GM18519 (cell line): ENCODE measurements around the gene OLFML1.
A peak's percentile ranks its signal among the peaks of the same experiment; 100 is the strongest.
"Not testable (repeated sequence)": the region's sequence is repeated elsewhere in the genome, so short reads cannot be mapped to it uniquely, and the experiment has no call there.

ENCODE experiments used
- ATAC-seq: cut with Tn5 transposase; IDR thresholded peaks from one replicate; pipeline ENCODE4 v1.9.1; 2021; ENCODE audit warnings: mild to moderate bottlenecking, moderate library complexity; ENCODE audit not compliant: unreplicated experiment, low FRiP score

OLFML1 gene

GRCh38 chr11:7509966-7510365 lies 24.7 kb downstream of the OLFML1 start:
- ATAC-seq, result no peak

GRCh38 chr11:7511401-7511800 lies 26.1 kb downstream of the OLFML1 start:
- ATAC-seq, result no peak

- ATAC-seq, result peak; percentile 71
Observed at GRCh38 chr11:7512525-7513233, 27.4 kb downstream of the OLFML1 start.

- ATAC-seq, result peak; percentile 43
Observed at GRCh38 chr11:7513234-7514098, 28.2 kb downstream of the OLFML1 start, which contains the start of gene PPFIBP2. TSS of gene PPFIBP2 (plus strand) at chr11:7513999. CDS start at chr11:7549476, 35,477 bp downstream.

GRCh38 chr11:7514099-7514591 lies 28.8 kb downstream of the OLFML1 start:
- peak; percentile 4 for ATAC-seq

- no peak for ATAC-seq
Observed at GRCh38 chr11:7515447-7515886, 30.2 kb downstream of the OLFML1 start.

GRCh38 chr11:7516475-7516874 lies 31.2 kb downstream of the OLFML1 start:
- ATAC-seq, result no peak

- ATAC-seq, result not testable (repeated sequence)
Observed at GRCh38 chr11:7517743-7518142, 32.4 kb downstream of the OLFML1 start.

- no peak for ATAC-seq
Observed at GRCh38 chr11:7518811-7519562, 33.7 kb downstream of the OLFML1 start.

GRCh38 chr11:7520011-7520942 lies 35.0 kb downstream of the OLFML1 start:
- peak; percentile 36 for ATAC-seq

GRCh38 chr11:7520981-7521487 lies 35.7 kb downstream of the OLFML1 start:
- peak; percentile 90 for ATAC-seq

- ATAC-seq, result no peak
Observed at GRCh38 chr11:7522121-7522520, 36.8 kb downstream of the OLFML1 start.

GRCh38 chr11:7522546-7522945 lies 37.2 kb downstream of the OLFML1 start:
- no peak for ATAC-seq

GRCh38 chr11:7523416-7524210 lies 38.3 kb downstream of the OLFML1 start:
- ATAC-seq, result no peak

- no peak for ATAC-seq
Observed at GRCh38 chr11:7524462-7525235, 39.3 kb downstream of the OLFML1 start.

- ATAC-seq, result no peak
Observed at GRCh38 chr11:7525424-7525823, 40.1 kb downstream of the OLFML1 start.

GRCh38 chr11:7527029-7527428 lies 41.7 kb downstream of the OLFML1 start:
- no peak for ATAC-seq

- no peak for ATAC-seq
Observed at GRCh38 chr11:7528514-7529049, 43.3 kb downstream of the OLFML1 start.
